Muscle layer of colon (tissue), 2 donors: Measurements from ENCODE around the gene RYR3.

Source experiments
- H3K27ac ChIP-seq: one replicate; pipeline ENCODE4 v1.7.0; 2013; ENCODE audit warnings: low read depth, mild to moderate bottlenecking, low read length, moderate library complexity
- H3K27me3 ChIP-seq, 2 donors: one replicate each; pipeline ENCODE4 v1.7.0; 2013; ENCODE audit warnings: low read length in 2 of 2, mild to moderate bottlenecking in 2 of 2; ENCODE audit not compliant: insufficient read depth in 2 of 2, control insufficient read depth in 1 of 2
- H3K36me3 ChIP-seq: one replicate; pipeline ENCODE4 v1.7.0; 2013; ENCODE audit warnings: mild to moderate bottlenecking, low read length; ENCODE audit not compliant: insufficient read depth
- H3K4me1 ChIP-seq: one replicate; pipeline ENCODE4 v1.7.0; 2013; ENCODE audit warnings: mild to moderate bottlenecking, low read length; ENCODE audit not compliant: insufficient read depth
- H3K4me3 ChIP-seq, 2 donors: one replicate each; pipeline ENCODE4 v1.7.0; 2013; ENCODE audit warnings: low read length in 2 of 2, low read depth in 1 of 2, mild to moderate bottlenecking in 1 of 2, moderate library complexity in 1 of 2
- H3K9ac ChIP-seq: one replicate; pipeline ENCODE4 v1.7.0; 2013; ENCODE audit warnings: low read length
- H3K9me3 ChIP-seq: one replicate; pipeline ENCODE4 v1.7.0; 2013; ENCODE audit warnings: mild to moderate bottlenecking, low read length
- donor health status: abdominal sarcoma.
- donor health status: Adenocarcinoma of cecum.

RYR3 gene

GRCh38 chr15:33360886-33361285, 50.1 kb downstream of the RYR3 start:
- H3K27me3 ChIP-seq, result no peaks in the 10 kb centered on the region
- no peaks in the 10 kb centered on the region for H3K4me1 ChIP-seq
- no peaks in the 10 kb centered on the region for H3K9me3 ChIP-seq
- H3K4me3 ChIP-seq, result no peak overlapping the region
- no peak overlapping the region for H3K27ac ChIP-seq
- H3K36me3 ChIP-seq, result no peaks in the 10 kb centered on the region
- no peak overlapping the region for H3K9ac ChIP-seq

GRCh38 chr15:33369941-33370622, 59.3 kb downstream of the RYR3 start:
- H3K27me3 ChIP-seq, result no peaks in the 10 kb centered on the region
- peaks cover 12% of the 10 kb centered on the region for H3K4me1 ChIP-seq
- H3K4me3 ChIP-seq, result no peak overlapping the region

GRCh38 chr15:33370623-33371020, 59.9 kb downstream of the RYR3 start:
- Histone ChIP-seq H3K27me3 (no peaks in the 10 kb centered on the region), H3K27ac (no peak overlapping the region), H3K36me3 (no peaks in the 10 kb centered on the region), H3K4me3 (no peak overlapping the region), H3K9me3 (no peaks in the 10 kb centered on the region), H3K4me1 (peaks cover 12% of the 10 kb centered on the region), H3K9ac (no peak overlapping the region)

More at GRCh38 chr15:33369941-33370622, 59.3 kb downstream of the RYR3 start:
- Histone ChIP-seq H3K9me3 (no peaks in the 10 kb centered on the region), H3K36me3 (no peaks in the 10 kb centered on the region), H3K9ac (no peak overlapping the region), H3K27ac (no peak overlapping the region)

GRCh38 chr15:33371159-33371558, 60.4 kb downstream of the RYR3 start:
- H3K4me1 ChIP-seq, result peaks cover 12% of the 10 kb centered on the region
- no peaks in the 10 kb centered on the region for H3K36me3 ChIP-seq
- no peak overlapping the region for H3K4me3 ChIP-seq
- H3K9me3 ChIP-seq, result no peaks in the 10 kb centered on the region
- no peaks in the 10 kb centered on the region for H3K27me3 ChIP-seq
- no peak overlapping the region for H3K9ac ChIP-seq
- H3K27ac ChIP-seq, result no peak overlapping the region

GRCh38 chr15:33374226-33374914, 63.6 kb downstream of the RYR3 start:
- Histone ChIP-seq H3K9ac (no peak overlapping the region), H3K36me3 (no peaks in the 10 kb centered on the region), H3K4me3 (no peak overlapping the region), H3K27me3 (no peaks in the 10 kb centered on the region), H3K9me3 (no peaks in the 10 kb centered on the region), H3K27ac (no peak overlapping the region), H3K4me1 (peaks cover 12% of the 10 kb centered on the region)

- Histone ChIP-seq H3K36me3 (no peaks in the 10 kb centered on the region), H3K4me3 (no peak overlapping the region), H3K9ac (no peak overlapping the region), H3K27ac (no peak overlapping the region), H3K27me3 (no peaks in the 10 kb centered on the region), H3K4me1 (peaks cover 11% of the 10 kb centered on the region), H3K9me3 (no peaks in the 10 kb centered on the region)
Observed at GRCh38 chr15:33375236-33375635, 64.5 kb downstream of the RYR3 start.

GRCh38 chr15:33377204-33377603, 66.4 kb downstream of the RYR3 start:
- Histone ChIP-seq H3K27me3 (no peaks in the 10 kb centered on the region), H3K4me3 (no peak overlapping the region), H3K9me3 (no peaks in the 10 kb centered on the region), H3K4me1 (peaks cover 3% of the 10 kb centered on the region), H3K27ac (no peak overlapping the region), H3K36me3 (no peaks in the 10 kb centered on the region), H3K9ac (no peak overlapping the region)

GRCh38 chr15:33378866-33379480, 68.2 kb downstream of the RYR3 start:
- H3K36me3 ChIP-seq, result no peaks in the 10 kb centered on the region
- no peaks in the 10 kb centered on the region for H3K27me3 ChIP-seq
- no peak overlapping the region for H3K27ac ChIP-seq
- no peak overlapping the region for H3K4me3 ChIP-seq
- no peaks in the 10 kb centered on the region for H3K9me3 ChIP-seq
- H3K9ac ChIP-seq, result no peak overlapping the region
- peaks cover 3% of the 10 kb centered on the region for H3K4me1 ChIP-seq

- H3K4me1 ChIP-seq, result no peaks in the 10 kb centered on the region
- H3K27me3 ChIP-seq, result no peaks in the 10 kb centered on the region
- no peak overlapping the region for H3K4me3 ChIP-seq
- no peak overlapping the region for H3K27ac ChIP-seq
- no peak overlapping the region for H3K9ac ChIP-seq
- H3K9me3 ChIP-seq, result no peaks in the 10 kb centered on the region
- no peaks in the 10 kb centered on the region for H3K36me3 ChIP-seq
Observed at GRCh38 chr15:33380406-33380805, 69.6 kb downstream of the RYR3 start.

- Histone ChIP-seq H3K27me3 (no peaks in the 10 kb centered on the region), H3K27ac (no peak overlapping the region), H3K9ac (no peak overlapping the region), H3K4me1 (no peaks in the 10 kb centered on the region), H3K9me3 (no peaks in the 10 kb centered on the region), H3K4me3 (no peak overlapping the region), H3K36me3 (no peaks in the 10 kb centered on the region)
Observed at GRCh38 chr15:33382491-33382890, 71.7 kb downstream of the RYR3 start.

- H3K9me3 ChIP-seq, result no peaks in the 10 kb centered on the region
- no peak overlapping the region for H3K4me3 ChIP-seq
- H3K27me3 ChIP-seq, result no peaks in the 10 kb centered on the region
- no peak overlapping the region for H3K27ac ChIP-seq
- no peaks in the 10 kb centered on the region for H3K36me3 ChIP-seq
- H3K9ac ChIP-seq, result no peak overlapping the region
- H3K4me1 ChIP-seq, result no peaks in the 10 kb centered on the region
Observed at GRCh38 chr15:33384307-33384706, 73.5 kb downstream of the RYR3 start.
